ENCODE data around the gene PTPN14. TPM values are rescaled to one million over a fixed set of nuclear protein-coding genes. Genes with fewer than 3 reads are reported as not detected.

PTPN14 gene
- total RNA-seq, 1 experiment from 2014 or later, result 76.4 TPM

DNA sequence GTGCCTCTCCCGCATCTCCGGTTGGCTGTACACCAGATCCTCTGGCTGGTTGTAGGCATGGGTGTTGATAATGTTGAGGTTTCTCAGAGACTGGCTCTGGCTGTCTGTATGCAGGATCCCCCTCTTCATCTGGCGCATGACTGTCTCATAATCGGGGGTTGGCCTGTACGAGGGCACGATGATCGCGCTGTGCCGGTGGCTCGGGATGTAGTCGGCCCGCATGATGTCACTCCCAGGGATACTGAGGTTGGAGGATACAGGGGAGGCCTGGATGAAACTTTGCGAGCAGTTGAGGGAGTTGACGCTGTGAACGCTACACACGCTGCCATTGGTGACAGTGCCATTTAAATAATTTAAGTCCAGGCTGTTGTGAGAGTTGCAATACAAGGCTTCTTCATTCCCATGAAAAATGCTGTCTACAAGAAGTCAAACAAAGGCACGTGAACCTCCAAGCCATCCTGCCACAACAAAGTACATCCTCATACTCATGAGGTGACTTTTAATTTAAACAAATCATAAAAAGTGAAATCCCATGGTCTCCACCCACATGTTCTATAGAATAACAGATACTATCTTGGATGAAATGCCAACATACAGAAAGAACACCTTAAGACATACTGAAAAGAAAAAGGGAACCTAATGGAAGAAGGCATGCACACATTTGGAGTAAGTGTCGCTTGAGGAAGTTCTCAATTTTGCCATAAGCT, 166.9 kb downstream of the PTPN14 start:
- Histone ChIP-seq H3K27ac (ENCODE audit: insufficient read length, low read depth, low read length) (no peak overlapping the region), H4K20me1 (ENCODE audit: control insufficient read depth, insufficient read depth, insufficient read length) (no peaks in the 10 kb centered on the region), H3K4me2 (ENCODE audit: insufficient read depth, insufficient read length, low read length) (no peak overlapping the region), H4K91ac (ENCODE audit: insufficient read length, low read depth, low read length) (no peak overlapping the region), H3K4me1 (ENCODE audit: insufficient read depth, low read length) (peaks cover 6% of the 10 kb centered on the region; the same call in 1 of the 2 replicates), H2AK5ac (ENCODE audit: insufficient read length, low read length) (no peak overlapping the region), H3K23me2 (ENCODE audit: insufficient read length, low read depth, low read length, poor library complexity, severe bottlenecking) (no peaks in the 10 kb centered on the region), H3K79me1 (ENCODE audit: insufficient read depth, low read depth, low read length, poor library complexity, severe bottlenecking) (no peaks in the 10 kb centered on the region), H3K56ac (ENCODE audit: insufficient read length, low read depth, low read length) (no peak overlapping the region), H2BK15ac (ENCODE audit: low read depth, low read length) (no peak overlapping the region), H2AFZ (ENCODE audit: low read length) (no peak overlapping the region), H3K9me3 (ENCODE audit: control insufficient read depth, low read depth, low read length) (no peaks in the 10 kb centered on the region), H3T11ph (ENCODE audit: low read length) (no peak overlapping the region), H3K9ac (ENCODE audit: extremely low read depth, insufficient read length, low read length) (no peak overlapping the region), H2BK12ac (ENCODE audit: insufficient read length, low read depth, low read length) (no peak overlapping the region), H3K14ac (ENCODE audit: insufficient read depth, low read length) (no peak overlapping the region), H2BK120ac (ENCODE audit: low read depth, low read length, poor library complexity, severe bottlenecking) (no peak overlapping the region), H2BK5ac (ENCODE audit: insufficient read length, low read length) (no peak overlapping the region), H4K8ac (replicated peaks; ENCODE audit: insufficient read length, low read depth, low read length) (no peak overlapping the region), H2BK20ac (ENCODE audit: low read depth, low read length, poor library complexity, severe bottlenecking) (no peak overlapping the region), H3K18ac (ENCODE audit: insufficient read length, low read depth, low read length) (no peak overlapping the region), H4K5ac (ENCODE audit: insufficient read length, low read depth, low read length) (no peak overlapping the region), H3K27me3 (ENCODE audit: insufficient read depth, low read length) (no peaks in the 10 kb centered on the region), H3K23ac (ENCODE audit: insufficient read length, low read depth, low read length) (no peak overlapping the region), H3K4ac (ENCODE audit: low read depth, low read length) (no peak overlapping the region), H3K79me2 (ENCODE audit: insufficient read depth, low read length) (no peaks in the 10 kb centered on the region)
- DNase-seq, result no peak
- no CpG with 5 or more reads among the region's 18 CpGs for WGBS (ENCODE audit: extremely low coverage, insufficient read length, low lambda C conversion rate)
- H3K27ac Mint-ChIP-seq, result peak overlapping the region in 1 of 3 experiments; percentile 61; a peak in 2 of 7 replicates
- no peak overlapping the region for H3K4me3 Mint-ChIP-seq
- TF ChIP-seq, protein P1, sequence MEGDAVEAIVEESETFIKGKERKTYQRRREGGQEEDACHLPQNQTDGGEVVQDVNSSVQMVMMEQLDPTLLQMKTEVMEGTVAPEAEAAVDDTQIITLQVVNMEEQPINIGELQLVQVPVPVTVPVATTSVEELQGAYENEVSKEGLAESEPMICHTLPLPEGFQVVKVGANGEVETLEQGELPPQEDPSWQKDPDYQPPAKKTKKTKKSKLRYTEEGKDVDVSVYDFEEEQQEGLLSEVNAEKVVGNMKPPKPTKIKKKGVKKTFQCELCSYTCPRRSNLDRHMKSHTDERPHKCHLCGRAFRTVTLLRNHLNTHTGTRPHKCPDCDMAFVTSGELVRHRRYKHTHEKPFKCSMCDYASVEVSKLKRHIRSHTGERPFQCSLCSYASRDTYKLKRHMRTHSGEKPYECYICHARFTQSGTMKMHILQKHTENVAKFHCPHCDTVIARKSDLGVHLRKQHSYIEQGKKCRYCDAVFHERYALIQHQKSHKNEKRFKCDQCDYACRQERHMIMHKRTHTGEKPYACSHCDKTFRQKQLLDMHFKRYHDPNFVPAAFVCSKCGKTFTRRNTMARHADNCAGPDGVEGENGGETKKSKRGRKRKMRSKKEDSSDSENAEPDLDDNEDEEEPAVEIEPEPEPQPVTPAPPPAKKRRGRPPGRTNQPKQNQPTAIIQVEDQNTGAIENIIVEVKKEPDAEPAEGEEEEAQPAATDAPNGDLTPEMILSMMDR (conservative IDR thresholded peaks at IDR 0.05), result no peak
- no peaks in the 10 kb centered on the region for H3K9me3 Mint-ChIP-seq
- H3K4me1 Mint-ChIP-seq, result peaks cover 15 to 21% of the 10 kb centered on the region in 2 experiments
- H3K36me3 Mint-ChIP-seq (ENCODE audit: insufficient read depth in 1 of 3, low read depth in 3 of 3), result peaks cover 21 to 69% (median 40%) of the 10 kb centered on the region in 3 experiments; a peak in 6 of 7 replicates
- H3K27me3 Mint-ChIP-seq (ENCODE audit: low read depth), result no peaks in the 10 kb centered on the region
